NCI-H69 (cell line): ENCODE data around the gene SYNDIG1.

Experiments used
- DNase-seq: peaks from one replicate; lab custom pipeline; 2025; lab: John Stamatoyannopoulos, UW

Gene SYNDIG1

DNA sequence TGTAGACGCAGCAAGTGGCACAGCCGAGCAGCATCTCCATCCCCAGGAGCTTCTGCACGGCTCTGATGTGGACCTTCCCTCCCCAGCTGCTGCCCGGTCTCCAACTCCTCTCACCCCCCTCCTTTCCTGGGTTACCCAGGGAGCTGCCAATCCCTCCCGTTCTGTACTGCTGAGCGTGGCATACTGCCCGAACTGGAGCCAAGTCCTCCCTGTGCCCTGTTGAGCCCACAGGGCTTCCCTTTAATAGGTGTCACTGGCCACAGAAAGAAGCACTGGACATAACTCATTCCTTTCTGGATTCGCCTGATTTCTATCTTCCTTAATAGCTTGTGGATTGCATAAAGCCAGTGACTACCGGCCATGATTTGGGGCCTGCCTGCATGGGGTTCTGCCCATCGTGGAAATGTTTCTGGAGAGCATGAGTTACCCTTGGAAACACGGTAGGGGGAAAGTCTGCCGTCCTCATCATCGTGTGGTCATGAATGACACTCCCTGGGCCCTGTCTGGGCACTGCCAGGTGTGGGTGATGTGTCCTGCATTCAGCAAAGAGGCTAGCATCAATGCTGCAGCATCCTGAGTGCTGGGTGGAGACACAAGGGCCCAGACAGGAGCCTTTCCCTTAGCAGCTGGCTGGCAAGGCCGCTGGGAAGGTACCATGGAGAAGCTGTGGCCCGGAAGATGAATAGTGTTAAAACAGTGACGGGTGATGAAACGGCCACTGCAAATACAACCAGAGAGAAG is 189.7 kb downstream of the SYNDIG1 start:
- no peak for DNase-seq

DNA sequence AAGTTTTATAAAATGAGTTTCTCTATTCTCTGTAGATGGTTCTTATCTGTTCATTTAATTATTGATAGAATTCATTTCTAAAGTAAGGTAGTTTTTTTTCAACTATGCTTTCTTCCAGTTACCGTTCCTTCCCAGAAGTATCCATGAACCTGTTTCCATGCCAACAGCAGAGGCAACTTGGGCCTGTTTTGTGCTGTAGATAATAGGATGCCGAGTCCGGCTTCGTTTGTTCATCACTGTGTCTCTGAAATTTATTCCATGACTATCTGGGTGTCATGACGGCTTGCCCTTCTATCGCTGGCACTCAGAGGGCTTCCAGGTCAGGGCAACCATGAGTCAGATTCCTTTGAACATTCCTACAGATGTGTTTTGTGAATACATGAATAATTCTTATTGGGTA is 190.4 kb downstream of the SYNDIG1 start:
- no peak for DNase-seq

GRCh38 chr20:24660651-24661050 is 191.2 kb downstream of the SYNDIG1 start:
- no peak for DNase-seq

- DNase-seq = no peak
Measured at GRCh38 chr20:24661255-24661654, 191.8 kb downstream of the SYNDIG1 start.

DNA sequence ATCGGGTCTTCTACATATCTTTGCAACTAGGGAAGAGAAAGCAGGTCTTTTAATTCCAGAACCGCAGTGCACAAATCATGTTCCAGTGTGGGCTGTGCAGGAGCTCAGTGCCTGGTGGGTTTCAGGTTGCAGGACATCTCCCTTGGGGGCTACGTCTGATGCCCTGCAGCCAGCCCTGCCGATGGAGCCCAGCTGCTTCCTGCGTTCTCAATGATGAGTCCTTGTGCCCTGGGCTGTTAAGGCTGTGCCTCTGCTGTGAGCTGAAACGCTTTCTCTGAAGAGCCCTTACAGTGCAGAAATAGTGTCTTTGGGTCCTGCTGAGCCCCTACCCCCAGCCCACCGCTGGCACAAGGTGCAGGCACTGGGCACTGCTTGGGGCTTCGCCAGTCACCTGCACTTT is 192.9 kb downstream of the SYNDIG1 start:
- peak; percentile 54 for DNase-seq

GRCh38 chr20:24662752-24663365 is 193.4 kb downstream of the SYNDIG1 start:
- DNase-seq = peak; percentile 47

DNA sequence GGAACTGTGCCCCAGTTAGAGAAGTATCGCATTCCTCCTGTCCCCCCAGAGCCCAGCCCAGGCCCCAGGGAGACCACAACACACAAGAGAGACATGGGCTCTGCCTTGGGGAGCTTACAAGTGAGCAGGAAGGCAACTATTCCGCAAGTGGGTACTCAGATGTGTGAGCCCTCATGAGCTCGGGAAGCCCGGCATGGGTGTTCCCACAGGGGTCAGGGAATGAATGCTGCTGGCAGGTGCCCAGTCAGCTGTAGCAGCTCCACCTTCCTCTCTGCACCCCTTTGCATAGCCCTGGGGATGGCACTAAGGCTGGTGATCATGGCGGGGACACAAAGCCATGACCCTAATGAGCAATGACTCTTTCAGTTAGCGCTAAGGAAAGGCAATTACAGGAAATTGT is 194.1 kb downstream of the SYNDIG1 start:
- no peak for DNase-seq

DNA sequence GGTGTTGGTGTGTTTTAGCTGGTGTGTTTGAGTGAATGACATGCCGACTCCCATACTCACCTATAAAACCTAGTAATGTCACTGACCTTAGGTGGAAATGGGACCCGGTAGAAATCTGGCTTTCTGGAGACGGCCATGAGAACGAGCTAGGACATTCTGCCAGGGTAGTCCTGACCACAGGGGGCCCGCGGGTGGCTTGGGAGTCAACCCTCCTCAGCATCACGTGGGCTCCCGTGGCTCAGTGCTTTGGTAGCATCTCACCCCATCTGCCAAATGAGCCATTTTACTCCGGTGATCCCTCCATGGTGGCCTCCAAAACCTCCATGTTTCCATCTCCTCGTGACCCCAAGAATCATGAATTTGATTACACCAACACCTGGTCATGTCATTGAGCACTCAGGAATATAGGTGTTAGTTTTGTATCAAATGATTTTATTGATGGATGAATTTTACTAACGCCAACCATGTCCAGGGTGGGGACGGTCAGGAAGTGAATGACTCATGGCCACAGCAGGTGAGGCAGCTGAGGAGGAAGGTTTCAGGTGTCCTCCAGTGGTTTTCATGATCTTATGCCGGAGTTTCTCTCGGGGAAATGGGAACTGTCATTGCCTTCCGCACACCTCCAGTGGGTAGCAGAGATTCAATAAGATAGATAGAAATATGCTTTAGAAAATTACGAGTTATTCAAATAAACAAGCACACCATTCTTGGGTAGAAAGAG is 195.0 kb downstream of the SYNDIG1 start:
- no peak for DNase-seq

GRCh38 chr20:24665196-24665595 is 195.8 kb downstream of the SYNDIG1 start:
- DNase-seq = no peak

DNA sequence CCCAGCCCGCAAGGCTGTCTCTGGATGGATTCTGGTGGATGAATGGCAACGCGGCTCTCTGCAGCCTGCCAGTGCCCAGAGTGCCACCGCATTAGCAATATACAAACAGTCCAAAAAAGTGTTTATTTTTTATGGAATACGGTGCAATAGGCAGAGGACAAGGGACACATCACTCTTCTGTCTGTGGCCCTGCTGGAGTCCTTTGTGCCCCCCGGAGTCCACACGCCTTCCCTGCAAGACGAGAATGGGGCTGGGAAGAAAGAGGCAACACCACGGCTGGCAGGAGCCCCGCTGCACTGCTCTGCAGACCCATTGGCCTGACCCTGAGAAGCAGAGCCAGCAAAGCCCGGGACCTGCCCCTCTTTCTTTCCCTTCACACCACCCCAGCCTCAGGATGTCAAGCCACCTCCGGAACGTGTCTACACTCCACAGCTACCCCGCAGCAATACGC is 196.3 kb downstream of the SYNDIG1 start:
- no peak for DNase-seq

DNA sequence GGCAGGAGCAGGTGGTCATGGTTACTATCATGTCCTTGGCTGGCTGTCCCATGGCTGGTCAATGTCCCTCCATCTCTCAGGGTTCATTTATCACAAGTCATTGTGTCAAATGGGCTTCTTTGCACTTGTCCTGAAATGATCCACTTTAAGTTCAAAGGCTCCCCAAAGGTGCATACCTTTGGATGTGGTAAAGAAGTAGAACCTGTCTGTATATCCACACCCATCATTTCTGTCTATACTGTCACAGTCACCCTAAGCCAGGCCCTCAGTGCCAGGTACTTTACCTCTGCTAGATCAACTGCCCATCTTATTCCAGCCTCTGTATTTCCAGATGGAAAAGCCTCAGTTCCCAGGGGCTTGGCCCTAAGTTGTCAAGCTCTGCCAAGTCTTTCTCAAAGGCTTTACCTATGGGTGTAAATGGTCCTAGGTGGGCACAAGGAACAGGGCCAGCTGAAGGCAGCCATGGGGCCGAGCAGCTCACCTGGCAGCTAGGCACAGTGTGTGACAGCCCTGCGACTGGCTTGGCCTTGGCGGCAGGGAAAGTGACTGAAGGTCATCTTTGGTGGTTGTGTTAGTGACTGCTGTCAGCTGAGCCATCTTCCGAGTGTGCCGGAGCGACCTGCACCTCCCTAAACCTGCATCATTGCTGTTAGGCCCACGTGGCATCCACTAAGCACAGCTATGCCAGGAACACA is 198.4 kb downstream of the SYNDIG1 start:
- DNase-seq = no peak

DNA sequence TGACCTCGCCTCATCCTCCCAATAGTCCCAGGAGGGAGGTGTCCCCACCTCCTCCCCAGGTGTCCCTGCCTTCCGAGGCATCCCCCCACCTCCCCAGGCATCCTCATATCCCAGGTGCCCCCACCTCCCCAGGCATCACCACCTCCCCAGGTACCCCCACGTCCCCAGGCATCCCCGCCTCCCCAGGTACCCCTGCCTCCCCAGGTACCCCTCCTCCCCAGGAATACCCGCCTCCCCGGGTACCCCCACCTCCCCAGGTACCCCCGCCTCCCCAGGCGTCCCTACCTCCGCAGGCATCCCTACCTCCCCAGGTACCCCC is 198.9 kb downstream of the SYNDIG1 start:
- no peak for DNase-seq

DNA sequence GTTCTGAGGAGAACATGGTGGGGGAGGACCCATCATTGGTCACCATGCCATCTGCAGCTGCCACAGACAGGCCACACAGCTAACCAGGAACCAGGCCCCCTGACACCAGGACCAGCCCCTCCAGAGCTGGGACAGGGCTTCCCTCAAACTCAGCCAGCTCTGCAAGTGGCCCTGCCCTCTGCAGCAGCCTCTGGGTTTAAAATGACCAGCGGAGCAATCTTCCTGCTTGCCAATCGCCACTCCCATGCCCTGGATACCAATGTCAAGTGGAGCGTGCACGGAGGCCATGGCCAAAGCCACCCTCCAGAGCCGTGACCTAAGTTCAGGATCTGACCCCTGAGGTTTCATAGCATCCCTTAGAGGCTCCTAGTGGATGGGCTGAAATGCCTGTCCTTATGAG is 199.4 kb downstream of the SYNDIG1 start:
- no peak for DNase-seq

DNA sequence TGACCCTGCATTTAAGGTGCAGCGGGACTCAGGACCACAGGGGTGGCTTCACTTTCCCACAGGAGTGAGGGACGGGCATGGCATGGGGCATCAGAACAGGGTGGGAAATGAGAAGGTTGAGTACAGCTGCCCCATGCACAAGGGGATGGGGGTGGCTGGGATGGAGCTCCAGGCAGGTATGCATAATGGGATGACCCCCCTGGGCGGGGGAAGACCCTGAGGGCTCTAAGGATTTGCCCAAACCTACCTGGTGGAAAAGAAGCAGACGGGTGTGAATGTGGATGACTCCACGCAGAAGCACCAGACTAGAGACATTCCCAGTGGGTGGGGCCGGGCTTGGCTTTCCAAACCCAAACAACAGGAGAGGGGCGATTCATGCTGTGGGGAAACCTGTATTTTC is 200.3 kb downstream of the SYNDIG1 start:
- DNase-seq = no peak

GRCh38 chr20:24670341-24670872 is 201.0 kb downstream of the SYNDIG1 start:
- DNase-seq = no peak

DNA sequence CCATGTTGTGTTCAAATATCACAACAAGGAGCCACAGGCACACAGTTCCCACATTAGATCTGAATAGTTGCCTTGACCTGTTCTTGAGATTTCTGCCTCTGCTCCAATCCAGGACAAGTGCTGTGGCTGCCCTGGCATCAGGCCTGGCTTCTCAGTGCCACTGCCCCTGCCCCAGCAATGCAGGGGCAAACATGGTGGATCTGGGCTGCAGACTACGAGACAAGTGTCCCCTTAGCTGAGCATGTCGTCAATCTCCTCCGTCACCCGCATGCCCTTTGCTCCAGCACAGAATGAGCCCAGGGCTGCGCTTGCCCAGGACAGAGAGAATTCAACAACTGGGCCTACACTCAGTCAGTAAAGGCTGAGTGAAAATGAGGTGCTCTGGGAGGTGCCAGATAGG is 201.6 kb downstream of the SYNDIG1 start:
- no peak for DNase-seq

DNA sequence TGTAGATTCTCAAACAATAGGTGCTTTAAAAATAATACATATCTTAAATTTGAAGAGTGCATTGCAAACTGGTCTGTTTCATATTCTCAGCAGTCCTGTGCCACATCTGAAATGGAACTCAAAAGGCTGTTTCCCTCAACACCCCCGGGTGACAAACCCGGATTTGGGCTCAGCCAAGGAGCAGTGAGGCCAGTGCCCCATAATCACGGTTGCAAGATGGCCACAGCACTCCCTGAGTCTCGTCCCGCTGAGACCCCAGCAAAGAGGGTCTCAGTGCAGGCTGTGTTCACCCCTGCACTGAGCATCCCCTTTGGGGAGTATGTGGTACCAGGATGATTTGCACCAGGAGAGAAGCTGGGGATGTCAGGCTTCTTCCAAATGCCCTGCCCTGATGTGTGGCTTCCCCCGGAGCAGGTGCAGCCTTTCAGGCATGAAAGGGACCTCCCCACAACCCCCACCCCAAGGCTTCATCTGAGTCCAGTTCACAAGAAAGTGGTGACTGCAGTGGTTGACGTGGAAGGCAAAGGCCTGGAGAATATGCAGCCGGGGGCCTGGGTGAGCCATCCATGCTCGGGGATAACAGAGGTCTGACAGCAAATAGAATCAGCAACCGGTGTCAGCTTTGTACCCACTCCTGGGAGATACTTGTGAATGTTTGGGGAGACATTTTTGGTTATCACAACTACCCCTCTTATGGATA is 202.9 kb downstream of the SYNDIG1 start:
- no peak for DNase-seq

DNA sequence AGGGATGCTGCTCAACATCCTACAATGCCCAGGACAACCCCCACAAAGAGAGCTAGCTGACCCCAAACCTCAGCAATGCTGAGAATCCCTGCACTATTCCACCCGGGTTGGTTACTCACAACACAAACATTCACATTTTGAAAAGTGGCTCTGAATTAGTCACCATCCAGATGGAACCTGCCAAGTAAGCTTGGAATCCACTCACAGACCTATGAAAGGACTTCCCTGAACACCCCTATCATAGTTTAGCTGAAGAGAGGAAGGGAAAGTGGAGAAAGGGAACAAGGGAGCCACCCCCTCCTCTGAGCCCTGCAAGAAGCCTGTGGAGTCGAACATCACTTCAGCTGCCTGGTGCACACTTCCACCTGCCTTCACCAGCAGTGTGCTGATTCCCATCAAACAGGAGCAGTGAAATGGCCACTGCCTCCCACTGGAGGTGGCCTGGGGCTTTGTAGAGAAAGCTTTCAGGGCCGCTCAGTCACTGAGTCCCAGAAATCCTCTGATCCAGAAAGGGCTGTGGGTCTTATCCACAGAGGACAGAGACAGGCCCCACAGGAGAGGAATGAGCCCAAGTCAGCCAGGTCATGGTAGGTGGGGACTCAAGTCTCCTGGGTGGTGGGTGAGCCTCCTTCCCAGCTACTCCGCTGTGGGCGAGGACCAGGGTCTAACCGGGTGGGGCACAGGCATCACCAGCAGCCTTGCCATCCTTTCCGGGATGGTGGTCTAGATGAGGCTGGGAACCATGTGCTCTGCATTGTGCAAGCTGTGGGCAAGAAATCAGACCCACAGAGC is 203.7 kb downstream of the SYNDIG1 start:
- no peak for DNase-seq

GRCh38 chr20:24673678-24674570 is 204.5 kb downstream of the SYNDIG1 start:
- DNase-seq = no peak
